ENCODE results near the gene MOSPD2.

- TF ChIP-seq TAF1 (IDR thresholded peaks at IDR 0.05; ENCODE audit: low read depth, low read length) (no peak), POLR2A (IDR thresholded peaks at IDR 0.05; ENCODE audit: low read depth, low read length) (no peak), POLR2AphosphoS5 (IDR thresholded peaks at IDR 0.05; ENCODE audit: low read depth, low read length) (no peak)
Observed at GRCh38 chrX:14864631-14865030, 8.6 kb upstream of the MOSPD2 start.

Data from GM12891 (cell line).